ENCODE measurements around the gene LRFN2.

The LRFN2 gene

GRCh38 chr6:40543776-40544175, 43.4 kb downstream of the LRFN2 start:
- DNase-seq (ENCODE audit: low read depth): no peak

GRCh38 chr6:40543146-40543545, 44.0 kb downstream of the LRFN2 start:
- no peak for DNase-seq (ENCODE audit: low read depth)

DNA sequence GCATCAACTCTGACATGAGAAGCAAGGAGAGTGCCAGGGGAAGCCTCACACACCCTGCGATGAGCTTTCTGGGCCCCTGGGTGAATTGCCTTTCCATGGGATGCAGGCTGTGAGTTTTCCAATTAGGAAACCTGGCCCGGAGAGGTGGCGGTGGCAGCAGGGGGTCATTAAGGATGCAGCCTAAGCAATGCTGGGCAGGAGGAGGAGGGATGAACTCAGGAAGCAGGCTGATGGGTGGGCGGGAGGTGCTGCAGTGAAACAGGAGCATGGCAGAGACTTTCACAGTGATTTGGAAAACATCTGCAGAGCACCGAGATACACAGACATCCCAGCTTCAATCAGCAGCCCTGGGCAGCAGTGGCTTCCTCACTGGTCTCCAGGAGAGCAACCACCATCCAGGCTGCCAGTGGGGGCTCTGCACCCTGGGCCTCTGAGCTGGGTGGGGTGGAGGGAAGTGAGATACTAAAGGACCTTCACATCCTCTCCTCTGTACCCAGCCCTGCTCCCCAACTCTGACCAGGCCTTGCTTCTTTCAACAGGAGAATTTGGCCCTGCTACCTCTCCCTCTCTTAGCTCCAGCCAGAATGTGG, 44.9 kb downstream of the LRFN2 start:
- no peak for DNase-seq (ENCODE audit: low read depth)

DNA sequence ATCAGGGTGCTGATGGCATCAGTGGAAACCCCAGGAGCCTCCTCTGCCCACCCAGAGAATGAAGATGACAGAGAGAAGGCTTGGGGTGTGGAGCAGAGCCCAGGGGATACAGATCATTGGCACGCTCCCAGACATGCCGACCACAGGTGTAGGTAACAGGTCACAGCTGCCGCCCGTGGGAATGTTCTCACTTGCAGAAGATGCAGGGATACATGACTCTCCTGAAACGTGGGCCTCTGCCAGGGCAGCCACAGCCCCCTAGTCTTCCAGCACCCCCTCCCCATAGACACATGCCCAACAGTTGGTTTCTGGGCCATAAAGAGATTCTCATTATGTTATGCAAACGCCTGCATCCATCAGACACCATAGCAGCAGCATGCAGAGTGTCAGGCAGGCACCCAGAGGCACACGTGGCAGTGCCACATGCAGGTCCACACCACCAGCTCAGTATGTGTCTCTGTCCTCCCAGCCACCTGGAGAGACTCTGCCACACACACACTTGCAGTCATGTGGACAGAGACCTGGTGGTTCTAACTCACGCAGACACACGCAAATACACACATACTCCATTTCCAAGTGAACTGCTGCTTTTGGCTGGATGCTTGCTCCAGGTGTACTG, 45.5 kb downstream of the LRFN2 start:
- no peak for DNase-seq (ENCODE audit: low read depth)

- no peak for DNase-seq (ENCODE audit: low read depth)
These were observed 46.4 kb downstream of the LRFN2 start for GRCh38 chr6:40540790-40541189.

DNA sequence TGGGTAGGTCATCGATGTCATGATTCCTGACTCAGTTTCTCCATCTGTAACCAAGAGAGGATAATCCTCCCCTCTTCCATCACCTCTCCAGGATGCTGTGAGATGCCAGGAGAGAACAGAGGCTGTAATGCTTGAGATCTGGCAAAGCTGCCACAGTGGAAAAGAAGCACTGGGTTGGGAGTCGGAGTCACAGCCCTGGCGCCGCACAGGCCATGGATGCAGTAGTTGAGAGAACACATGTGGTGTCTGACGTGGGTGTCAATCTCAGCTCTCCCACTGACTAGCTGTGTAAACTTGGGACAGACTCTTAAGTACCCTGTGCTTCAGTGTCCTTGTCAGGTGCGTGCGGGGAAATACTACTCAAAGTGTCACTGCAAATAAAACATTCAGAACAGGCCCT, 47.3 kb downstream of the LRFN2 start:
- DNase-seq (ENCODE audit: low read depth): no peak

GRCh38 chr6:40538556-40538955, 48.6 kb downstream of the LRFN2 start:
- DNase-seq (ENCODE audit: low read depth): no peak

DNA sequence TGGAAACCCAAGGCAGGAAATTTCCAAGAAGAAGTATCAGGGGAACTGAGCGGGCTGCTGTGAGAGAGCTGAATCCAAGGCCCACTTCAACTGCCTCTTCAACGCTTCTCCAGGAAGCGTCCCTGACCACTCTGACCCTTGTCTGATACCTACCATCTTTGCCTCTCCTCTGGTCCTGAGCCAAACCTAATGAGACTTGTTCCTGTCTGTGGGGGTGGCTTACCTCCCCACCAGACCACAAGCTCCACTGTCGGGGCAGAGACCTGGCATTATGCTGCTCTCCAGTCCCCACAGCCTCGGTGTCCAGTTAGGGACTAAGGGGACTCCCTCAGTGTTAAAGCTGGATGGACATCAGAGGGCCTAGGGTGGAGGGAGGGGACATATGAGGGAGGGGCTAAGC, 49.7 kb downstream of the LRFN2 start:
- no peak for DNase-seq (ENCODE audit: low read depth)

GRCh38 chr6:40536442-40536841, 50.7 kb downstream of the LRFN2 start:
- no peak for DNase-seq (ENCODE audit: low read depth)

DNA sequence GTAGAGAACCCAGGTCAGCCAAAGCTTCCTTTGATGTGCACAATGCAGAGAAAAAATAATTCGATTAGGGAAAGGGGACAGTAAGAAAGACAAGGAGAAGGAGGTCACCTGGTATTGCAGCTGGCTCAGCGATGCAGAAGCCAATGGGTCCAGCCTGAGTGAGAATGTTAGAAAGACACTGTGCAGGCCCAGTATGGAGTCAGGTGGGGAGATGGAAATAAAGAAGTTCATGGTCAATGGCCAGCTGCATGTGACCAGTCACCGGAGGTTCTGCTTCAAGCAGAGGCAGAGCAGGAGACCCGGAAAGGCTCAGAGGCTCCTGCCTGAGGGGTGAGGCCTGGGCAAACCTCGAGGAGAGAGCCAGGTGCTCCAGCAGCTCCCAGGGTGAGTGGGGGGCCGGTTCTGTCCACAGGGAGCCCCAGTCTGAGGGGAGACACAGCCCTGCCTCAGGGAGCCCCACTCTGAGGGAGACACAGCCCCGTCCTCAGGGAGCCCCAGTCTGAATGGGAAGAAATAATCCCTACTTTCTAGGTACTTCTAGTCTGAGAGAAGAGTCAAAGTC, 51.3 kb downstream of the LRFN2 start:
- no peak for DNase-seq (ENCODE audit: low read depth)

DNA sequence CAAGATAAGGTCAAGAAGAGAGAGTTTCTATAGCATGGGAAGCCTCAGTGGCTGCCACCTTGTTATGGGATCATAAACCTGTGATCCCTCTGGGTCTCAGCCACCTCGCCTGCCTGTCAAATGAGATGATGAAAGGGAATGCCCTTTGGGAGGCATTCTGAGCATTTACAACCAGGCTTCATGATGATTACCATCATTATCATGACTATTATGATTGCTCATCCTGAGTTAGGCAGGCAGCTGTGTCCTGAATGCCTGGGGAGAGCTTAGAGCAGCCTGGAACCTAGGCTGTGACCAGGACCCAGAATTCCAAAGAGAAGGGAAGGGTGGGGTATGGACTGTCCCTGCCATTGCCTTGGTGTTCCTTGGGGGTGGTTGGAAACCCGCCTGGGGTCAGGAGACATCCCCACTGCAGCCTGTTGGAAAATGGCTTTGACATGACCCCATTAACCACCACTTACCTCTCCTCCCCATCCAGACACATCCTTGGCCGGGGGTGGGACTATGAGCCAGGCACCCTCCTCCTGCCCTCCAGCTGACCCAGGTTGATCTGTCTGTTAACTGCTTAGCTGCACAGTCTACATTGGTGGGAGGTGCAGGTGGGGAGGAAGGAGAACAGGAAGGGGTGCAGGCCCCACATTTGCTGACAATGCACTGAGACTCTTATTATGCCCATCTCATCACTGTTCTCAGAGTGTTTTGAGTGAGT, 51.9 kb downstream of the LRFN2 start:
- DNase-seq (ENCODE audit: low read depth): no peak

DNA sequence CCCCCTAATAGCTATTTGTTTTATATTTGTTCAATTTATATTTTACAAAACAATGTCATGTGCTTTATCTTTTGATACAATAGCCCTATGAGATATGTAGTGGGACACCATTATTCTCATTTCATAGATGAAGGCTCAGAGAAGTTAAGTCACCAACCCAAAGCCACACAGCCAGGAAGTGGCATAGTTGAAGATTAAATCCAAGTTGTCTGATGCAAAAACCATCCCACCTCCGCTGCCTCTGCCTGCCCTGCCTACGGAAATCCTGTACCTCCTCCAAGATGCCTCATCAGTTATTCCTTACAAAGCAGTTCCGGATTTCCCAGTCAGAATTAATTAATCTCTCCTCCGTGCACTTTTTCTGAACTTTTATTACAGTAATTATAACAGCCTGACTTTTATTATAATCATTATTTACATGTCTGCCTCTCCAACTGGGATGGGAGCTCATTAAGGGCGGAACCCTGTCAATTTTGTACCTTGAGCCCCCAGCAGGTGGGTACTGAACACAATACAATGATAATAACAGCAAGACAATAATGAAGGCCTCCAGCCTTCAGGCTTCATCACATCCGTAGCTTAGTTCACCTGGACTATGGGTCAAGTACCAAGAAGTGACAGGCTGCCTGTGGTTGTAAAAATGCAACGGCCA, 54.7 kb downstream of the LRFN2 start:
- DNase-seq (ENCODE audit: low read depth): no peak

DNA sequence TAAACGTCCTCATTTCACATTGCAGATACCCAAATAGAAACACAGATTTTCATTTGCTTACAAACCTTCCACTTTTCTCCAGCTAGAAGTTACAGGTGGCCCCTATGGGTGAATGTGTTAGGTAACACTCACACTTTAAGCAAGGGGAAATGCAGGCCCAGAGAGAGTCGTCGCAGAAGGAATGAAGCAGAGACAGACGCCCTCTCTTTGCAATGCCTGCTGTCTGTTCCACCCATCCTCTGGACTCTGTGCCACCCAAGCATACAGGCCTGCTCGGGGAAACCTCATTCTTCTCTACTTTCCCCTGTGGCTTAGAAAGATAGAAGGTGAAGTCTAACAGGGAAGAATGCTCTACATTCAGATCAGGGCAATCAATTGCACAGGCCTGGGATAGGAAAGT, 57.2 kb downstream of the LRFN2 start:
- DNase-seq (ENCODE audit: low read depth): no peak

DNA sequence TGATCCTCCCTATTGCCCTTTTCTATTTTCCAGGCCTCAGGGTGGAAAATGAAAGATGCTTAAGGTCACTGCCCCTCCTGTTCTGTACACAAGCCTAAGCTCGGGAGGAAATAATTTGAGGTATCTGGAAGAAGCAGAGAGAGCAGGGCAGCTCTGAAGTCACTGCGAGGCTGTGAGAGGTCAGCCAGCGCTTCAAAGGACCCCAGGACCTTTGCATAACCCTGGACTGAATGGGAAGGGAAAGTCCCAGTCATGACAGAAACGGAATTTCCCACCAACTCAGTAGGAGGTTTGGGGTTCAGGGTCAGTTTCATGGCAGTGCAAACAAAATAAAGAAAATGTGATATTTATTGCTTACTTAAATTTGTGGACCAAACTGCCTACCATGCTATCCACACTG, 58.1 kb downstream of the LRFN2 start:
- DNase-seq (ENCODE audit: low read depth): no peak

DNA sequence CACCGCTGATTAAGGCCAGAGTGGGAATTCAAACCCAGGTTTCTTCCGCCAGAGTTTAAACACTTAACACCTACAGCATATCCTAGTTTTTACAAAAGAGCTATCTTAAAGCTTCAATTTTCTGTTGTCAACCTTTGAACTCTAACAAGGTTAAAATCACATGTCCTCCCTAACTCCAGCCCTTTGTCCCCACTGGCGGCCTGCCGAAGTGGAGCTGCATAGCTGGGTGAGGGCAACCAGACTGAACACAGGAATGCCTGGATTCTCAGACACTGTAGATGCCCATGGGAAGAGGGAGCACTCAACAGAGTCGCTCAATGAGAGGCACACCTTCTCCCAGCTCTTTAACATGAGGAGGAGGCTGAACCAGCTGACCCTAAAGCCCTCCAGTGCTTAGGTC, 59.1 kb downstream of the LRFN2 start:
- no peak for DNase-seq (ENCODE audit: low read depth)

GRCh38 chr6:40526036-40526435, 61.1 kb downstream of the LRFN2 start:
- no peak for DNase-seq (ENCODE audit: low read depth)

DNA sequence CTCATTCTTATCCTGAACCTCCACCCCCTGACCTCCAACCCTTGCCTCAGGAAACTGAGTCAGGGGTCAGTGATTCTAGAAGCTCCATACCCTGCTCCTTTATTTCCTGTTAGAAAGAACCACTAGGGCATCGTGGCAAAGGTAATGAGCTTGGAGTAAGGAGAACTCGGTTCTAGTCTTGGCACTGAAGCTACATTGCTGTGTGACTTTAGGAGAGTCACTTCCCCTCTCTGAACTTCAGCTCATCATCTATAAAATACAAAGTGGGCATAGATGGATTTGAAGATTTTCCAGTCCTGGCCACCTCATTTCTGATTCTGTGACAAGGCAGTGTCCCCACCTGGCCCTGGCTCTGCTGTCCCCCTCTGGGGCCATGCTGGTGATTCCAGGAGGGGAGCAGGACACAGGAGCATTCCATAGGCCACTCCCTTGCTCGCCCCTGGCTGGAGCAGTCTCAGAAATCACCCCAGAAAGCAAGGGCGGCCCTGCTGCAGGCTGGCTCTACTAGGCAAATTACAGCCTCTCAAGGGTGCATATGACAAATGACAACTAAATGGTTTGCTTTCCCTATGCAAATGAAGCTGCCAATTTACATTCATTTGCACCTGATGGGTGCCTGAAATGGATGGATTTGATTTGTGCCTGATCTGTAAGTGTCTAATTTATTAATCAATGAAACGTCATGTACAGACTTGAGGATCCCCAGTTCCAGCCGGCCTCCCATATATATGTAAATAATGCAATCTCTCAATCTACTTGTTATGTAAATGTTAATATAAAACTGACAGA, 62.2 kb downstream of the LRFN2 start:
- DNase-seq (ENCODE audit: low read depth): no peak

- DNase-seq (ENCODE audit: low read depth): no peak
These were observed 63.5 kb downstream of the LRFN2 start for GRCh38 chr6:40523505-40524172.

- DNase-seq (ENCODE audit: low read depth): no peak
These were observed 65.7 kb downstream of the LRFN2 start for GRCh38 chr6:40521496-40521895.

DNA sequence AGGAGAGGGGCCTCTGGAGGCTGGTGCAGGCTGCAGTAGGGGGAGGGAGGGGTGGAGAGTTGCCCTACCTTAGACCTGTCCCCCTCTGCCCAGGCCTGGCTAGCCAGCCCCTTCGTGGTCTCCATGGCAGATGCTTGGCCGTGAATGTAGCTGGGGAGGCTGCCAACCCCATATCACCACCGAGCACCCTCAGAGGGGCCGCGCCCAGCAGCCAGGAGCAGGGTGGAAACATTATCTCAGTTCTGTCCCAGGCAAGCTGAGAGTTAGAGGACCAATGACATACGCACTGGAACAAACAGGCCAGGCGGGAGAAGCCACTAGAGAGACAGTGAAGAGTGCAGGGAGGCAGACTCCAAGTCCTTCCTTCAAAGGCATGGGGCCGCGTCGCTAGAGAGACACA, 66.5 kb downstream of the LRFN2 start:
- DNase-seq (ENCODE audit: low read depth): no peak

- DNase-seq (ENCODE audit: low read depth): no peak
These were observed 67.1 kb downstream of the LRFN2 start for GRCh38 chr6:40520084-40520483.

DNA sequence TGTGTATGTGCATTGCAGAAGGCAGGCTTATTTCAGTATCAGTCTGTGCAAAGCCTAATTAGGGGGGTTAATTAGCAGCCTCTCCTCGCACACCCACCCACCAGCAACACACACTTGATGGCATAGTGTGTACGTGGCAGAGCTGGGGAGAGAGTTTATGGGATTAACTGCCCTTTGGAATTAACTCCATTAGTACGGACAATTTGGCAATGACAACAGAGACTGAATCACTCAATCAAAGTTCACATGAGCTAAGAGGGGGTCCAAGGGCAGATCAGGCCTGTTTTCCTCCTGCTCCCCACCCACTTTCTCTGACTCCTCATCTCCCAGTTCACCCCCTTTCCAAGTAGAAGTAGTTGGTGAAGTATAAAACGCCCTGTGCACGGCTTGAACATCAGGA, 69.5 kb downstream of the LRFN2 start:
- no peak for DNase-seq (ENCODE audit: low read depth)
